AG08396 (cell line): ENCODE measurements around the gene UNK.

Source experiments
- DNase-seq: peaks from one replicate; pipeline ENCODE4 v3.0.0; 2012; ENCODE audit warnings: low spot score, mixed read lengths

UNK gene

GRCh38 chr17:75820094-75821080, 35.8 kb downstream of the UNK start:
- no peak for DNase-seq

DNA sequence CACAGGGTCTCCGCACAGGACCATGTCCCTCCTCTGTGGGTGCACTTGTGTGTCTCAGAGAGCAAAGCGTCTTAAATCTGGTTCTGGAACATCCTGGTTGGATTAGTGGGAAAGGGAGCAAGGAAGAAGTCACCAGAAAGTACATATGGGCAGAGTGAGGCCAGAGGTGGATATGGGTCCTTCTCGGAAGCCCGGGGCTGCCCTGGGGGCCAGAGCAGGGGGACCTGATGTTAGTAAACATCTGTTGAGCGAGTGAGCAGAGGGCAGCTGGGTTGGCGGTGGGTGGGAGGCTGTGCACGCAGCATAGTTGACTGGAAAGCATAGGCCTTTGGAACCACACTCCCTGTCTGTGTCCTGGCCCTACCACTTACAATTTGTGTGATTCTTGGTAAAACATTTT, 36.9 kb downstream of the UNK start:
- DNase-seq = no peak

GRCh38 chr17:75822119-75822799, 37.7 kb downstream of the UNK start:
- no peak for DNase-seq

- no peak for DNase-seq
Measured at GRCh38 chr17:75822800-75823166, 38.2 kb downstream of the UNK start.

DNA sequence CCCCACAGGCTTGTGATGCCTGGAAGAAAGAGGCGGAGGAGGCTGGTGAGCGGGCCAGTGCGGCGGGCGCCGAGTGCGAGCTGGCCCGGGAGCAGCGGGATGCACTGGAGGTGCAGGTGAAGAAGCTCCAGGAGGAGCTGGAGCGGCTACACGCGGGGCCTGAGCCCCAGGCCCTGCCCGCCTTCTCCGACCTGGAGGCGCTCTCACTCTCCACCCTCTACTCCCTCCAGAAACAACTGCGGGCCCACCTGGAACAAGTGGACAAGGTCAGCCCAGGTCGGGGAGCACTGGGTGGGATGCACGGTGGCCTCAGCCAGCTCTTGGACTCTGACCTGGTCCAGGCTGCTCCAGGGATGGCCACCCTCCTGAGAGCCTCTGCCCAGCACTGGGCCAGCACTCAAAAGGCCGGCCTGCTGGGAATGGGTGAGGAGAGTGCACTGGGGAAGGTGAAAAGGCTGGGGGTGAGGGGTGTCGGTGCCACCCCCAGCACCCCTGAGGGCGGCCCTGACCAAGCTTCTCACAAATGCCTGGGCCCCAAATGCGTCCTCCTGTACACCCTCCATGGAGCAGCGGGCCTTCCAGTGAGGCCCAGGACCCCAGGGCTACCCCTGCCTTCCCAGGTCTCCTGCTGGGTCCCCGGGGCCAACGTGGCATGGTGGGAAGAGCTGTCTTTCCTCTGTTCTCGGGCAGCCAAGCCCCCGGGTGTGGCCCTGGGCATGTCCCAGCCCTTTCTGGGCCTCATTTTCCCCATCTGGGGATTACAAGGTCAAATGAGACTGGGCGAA, 38.8 kb downstream of the UNK start:
- DNase-seq = no peak

DNA sequence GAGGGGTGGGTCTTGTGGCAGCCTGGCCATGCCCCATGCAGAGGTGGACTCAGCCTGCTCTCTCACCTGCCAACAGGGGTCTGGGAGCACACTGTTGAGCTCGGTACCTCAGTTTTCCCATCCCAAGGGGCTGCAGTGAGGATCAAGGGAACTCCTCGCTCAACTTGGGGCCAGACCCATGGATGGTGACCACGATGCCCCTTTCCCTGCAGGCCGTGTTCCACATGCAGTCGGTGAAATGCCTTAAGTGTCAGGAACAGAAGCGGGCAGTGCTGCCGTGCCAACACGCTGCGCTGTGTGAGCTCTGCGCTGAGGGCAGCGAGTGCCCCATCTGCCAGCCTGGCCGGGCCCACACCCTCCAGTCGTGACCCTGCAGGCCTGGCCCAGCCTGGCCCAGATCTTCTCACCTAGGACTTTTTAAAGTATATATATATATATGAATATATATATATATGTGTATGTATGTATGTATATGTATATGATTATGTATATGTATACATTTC, 39.5 kb downstream of the UNK start:
- no peak for DNase-seq

GRCh38 chr17:75824666-75825065, 40.1 kb downstream of the UNK start:
- DNase-seq = no peak

DNA sequence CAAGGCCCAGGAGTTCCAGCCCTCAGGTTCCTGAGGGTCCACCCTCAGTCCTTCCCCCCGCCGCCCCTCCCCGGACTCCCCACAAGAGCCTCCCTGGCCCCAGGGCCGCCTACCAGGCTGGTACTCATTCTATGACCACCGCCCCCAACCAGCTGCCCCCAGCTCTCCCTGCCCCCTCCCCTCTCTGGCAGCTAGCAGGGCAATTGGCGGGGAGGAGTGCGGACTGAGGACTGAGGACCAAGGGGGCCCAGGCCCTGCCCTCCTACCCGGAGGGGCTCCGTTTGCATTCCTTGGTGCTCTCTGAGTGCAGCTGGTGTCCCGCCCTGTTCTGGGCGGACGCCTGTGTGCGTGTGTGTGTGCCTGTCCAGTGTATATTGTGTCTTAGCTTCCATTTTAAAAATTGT, 40.5 kb downstream of the UNK start:
- no peak for DNase-seq

GRCh38 chr17:75825748-75826370, 41.3 kb downstream of the UNK start:
- no peak for DNase-seq

DNA sequence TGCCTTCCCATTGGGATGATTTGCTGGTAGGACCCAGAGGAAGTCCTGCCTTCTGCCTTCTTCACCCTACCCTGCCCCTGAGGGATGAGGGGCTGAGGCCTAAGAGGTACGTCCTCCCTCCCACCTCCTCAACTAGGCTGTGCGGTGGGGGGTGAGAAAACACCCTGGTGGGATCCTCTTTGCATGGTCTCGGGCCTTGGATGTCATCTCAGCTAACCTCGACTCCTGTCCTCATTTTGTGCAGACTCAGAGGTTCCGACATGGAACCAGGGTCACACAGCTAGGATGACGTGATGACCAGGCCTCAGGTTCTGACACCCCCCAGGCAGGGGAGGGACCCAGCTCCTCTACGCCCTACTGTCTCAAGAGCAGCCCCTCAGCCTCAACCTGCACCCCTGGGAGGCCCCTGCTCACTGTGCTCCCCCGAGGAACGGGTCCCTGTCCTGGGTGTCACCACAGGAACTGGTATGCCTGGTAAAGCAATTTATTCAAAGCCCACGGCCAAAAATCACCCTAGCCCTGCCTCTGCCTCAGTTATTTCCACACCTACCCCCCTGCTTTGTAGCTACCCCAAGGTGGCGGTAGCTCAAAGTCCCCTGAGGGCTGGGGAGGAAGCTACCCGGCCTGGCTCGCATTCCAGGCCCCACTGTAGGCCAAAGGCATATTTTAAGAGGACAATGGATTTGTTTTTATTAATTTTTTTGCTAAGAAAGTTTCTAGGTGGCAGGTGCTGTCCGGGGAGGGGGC, 42.1 kb downstream of the UNK start:
- no peak for DNase-seq

- peak; percentile 91 for DNase-seq
Measured at GRCh38 chr17:75827308-75828075, 42.9 kb downstream of the UNK start.

DNA sequence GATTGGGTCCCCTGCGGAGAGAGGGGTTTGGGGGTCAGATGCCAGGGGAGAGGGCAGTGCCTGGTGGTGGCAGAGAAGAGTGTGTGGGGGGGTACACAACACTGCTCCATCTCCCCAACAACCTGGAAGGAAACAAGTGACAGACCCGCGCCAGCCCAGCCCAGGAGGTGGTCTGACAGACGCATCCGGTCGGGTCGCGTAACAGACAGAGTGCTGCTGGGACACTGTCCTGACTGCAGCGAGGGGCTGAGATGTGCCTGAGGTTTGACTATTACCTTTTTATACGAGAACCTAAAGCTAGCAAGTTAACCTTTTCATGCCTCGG, 43.4 kb downstream of the UNK start:
- no peak for DNase-seq

DNA sequence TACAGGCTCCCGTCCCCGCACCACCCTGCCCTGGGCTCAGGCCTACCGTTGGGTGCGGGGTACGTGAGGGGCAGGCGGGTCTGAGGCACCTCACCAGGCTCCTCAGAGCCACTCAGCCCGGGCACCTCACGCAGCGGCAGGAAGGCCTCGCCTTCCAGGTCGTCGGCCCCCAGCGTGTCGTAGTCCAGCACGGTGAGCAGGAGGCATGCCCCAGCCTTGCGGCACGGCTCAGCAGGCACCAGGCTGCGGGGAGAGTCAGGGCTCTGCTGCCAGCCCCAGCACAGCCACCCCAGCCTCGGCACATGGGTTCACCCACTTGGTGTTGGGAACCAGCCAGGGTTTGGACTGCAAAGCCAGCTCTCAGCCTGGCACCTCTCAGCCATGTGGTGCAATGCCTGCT, 44.1 kb downstream of the UNK start:
- DNase-seq = no peak

DNA sequence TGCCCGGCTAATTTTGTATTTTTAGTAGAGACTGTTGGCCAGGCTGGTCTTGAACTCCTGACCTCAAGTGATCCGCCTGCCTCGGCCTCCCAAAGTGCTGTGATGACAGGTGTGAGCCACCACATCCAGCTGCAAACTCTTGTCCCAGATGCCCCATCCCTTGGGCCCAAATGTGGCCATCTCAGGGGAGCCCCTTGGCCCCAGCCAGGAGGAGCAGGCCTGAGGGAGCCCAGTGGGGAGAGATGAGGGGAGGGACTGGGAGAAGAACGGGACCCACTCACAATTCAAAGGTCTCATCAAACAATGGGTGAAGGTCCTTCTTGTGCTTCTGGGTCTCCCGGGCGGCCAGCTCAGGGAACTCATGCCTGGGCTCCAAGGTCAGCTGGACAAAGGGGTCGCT, 45.1 kb downstream of the UNK start:
- DNase-seq = no peak

DNA sequence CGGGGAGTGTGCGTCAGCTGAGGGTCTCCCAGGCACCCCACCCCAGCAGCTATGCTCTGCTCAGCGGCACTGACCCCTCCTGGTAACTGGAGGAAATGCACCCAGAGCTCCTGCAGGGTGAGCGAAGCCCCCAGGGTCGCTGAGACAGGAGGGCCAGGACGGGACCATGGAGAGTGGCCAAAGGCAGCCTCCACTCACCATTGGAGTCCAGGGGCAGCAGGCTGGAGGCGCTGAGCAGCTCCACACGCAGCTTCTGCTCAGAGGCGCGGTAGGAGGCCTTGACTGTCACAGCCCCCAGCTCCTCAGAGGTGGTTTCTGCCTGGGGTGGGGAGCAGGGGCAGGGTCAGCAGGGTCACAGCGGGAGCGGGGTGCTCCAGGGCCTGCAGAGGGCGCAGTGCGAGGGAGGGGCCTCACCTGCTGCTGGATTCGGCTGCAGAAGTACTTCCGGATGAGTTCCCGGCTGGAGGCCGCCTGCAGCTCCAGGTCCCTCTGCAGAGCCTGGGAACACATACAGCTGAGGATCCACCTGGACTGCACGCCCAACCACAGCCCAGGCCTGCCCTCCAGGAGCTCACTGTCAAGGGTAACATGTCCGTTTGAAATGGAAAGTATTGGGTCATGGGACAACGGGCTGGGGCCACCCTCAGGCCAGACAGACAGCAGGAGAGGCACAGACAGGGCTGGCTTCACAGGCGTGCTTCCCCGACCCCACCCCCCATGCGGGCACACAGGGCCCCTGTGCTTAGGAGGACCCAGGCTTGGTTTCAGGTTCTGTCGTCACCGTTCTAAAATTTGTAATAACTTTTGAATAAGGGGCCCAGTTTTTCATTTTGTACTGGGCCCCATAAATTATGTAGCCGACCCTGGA, 45.8 kb downstream of the UNK start:
- DNase-seq = peak; percentile 61

DNA sequence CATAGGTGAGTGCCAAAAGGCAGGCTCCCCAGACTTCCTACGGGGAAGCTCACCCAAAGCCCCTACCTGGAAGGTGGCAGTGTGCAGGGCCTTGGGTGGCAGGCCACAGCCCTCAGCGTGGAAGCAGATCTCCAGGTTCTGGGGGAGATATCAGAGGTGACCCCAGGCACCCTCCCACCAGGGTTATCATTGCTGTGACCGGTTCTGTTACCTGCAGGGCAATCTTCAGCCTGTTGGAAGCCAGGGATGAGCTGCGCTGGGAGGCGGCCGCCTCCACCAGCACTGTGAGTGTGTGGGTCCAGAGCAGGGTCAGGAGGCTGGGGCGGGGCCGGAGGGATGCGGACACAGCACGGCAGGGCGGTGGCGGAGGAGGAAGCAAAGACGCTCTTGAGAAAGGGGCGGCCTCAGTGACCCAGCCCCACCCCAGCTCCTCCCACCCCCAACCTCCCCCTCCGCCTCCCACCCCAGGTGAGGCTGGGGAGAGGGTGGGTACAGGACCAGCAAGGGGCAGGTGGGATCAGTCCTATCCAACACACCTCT, 46.5 kb downstream of the UNK start:
- no peak for DNase-seq

DNA sequence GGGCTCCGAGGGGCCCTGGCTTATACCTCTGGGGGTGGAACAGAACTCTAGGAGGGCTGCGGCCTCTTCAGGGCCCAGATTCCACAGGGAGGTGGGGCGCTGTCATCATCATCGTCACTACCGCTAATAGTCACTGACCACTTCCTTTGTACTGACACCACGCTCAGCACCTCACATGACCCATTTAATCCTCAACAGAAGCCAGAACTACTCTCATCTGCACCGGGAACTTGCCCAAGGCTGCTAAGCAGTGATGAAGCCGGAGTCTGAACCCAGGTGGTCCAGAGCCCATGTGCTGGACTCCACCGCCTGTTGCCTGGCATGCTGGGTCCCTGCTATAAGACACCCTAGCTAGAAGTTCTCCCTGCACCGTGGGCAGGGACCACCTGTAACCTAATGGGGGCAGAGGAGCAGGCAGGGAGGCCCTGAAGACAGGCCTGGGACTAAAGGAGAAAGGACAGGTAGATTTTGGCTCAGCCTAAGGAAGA, 47.6 kb downstream of the UNK start:
- peak; percentile 70 for DNase-seq

DNA sequence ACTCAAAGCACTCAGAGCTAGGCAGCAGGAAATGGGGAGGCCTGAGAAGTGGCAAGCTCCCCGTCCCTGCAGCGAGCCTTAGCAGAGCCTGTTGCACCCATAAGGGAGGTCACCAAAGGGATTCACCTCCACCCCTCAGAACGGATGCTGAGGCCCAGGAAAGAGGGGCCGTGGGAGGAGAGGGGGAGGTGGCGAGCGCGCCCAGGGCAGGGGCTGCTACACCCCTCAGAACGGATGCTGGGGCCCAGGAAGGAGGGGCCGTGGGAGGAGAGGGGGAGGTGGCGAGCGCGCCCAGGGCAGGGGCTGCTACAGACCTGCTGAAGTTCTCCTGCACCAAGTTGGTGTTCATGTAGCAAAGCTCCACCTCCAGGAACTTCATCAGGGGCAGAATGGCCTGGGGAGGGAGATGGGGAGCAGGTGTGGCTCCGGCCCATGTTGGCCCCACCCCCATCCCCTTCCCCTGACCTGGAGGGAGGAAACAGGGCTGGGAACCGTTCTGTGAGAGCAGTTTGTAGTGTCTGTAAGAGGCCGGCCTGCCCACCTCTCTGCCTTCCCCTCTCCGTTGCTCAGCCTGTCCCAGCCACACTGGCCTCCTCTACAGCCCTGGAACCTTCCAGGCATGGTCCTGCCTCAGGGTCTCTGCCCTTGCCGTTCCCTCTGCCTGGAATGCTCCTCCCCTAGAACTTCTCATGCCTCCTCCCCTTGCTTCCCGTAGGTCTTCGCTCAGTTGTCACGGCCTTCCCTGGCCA, 48.2 kb downstream of the UNK start:
- DNase-seq = no peak
